ENCODE results near the gene ARHGDIG. TPM values are rescaled to one million over a fixed set of nuclear protein-coding genes. Genes with fewer than 3 reads are reported as not detected.

The ARHGDIG gene
- total RNA-seq, 1 donor from 2014 or later = not detected

DNA sequence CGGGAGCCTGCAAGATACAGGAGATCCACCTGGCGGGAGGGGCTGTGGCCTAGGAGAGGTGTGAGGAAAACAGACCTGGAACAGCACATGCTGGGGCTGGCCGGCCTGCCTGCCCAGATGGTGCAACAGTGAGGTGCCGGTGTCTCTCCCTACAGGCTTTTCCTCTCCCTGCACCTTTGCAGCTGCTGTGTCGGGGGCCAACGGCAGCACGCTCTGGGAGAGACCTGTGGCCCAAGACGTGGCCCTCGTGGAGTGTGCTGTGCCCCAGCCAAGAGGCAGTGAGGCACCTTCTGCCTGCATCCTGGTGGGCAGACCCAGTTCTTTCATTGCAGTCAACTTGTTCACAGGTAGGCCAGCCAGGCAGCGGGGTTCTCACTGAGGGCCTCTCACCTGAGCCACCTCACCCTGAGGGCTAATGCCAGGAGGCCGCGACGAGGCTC, 20.6 kb upstream of the ARHGDIG start:
- H3K27me3 ChIP-seq = no peaks in the 10 kb centered on the region
- no peak overlapping the region for H3K9ac ChIP-seq
- H3K4me1 ChIP-seq = no peaks in the 10 kb centered on the region
- no peaks in the 10 kb centered on the region for H4K20me1 ChIP-seq (ENCODE audit: low read depth)
- no peak overlapping the region for H3K4me2 ChIP-seq
- Mint-ChIP-seq H3K27me3 (ENCODE audit: insufficient read depth, low read depth) (peaks cover 3% of the 10 kb centered on the region), H3K4me3 (no peak overlapping the region), H3K9me3 (no peaks in the 10 kb centered on the region), H3K36me3 (peaks cover 27% of the 10 kb centered on the region), H3K27ac (no peak overlapping the region), H3K4me1 (no peaks in the 10 kb centered on the region)
- H3K79me2 ChIP-seq (ENCODE audit: low read depth) = no peaks in the 10 kb centered on the region
- no peaks in the 10 kb centered on the region for H3F3A ChIP-seq (ENCODE audit: low read depth)
- no peaks in the 10 kb centered on the region for H3K36me3 ChIP-seq
- no peak for DNase-seq (ENCODE audit: low spot score)
- H2AFZ ChIP-seq (replicated peaks) = no peak overlapping the region
- H3K4me3 ChIP-seq = no peak overlapping the region
- no peak overlapping the region for H3K27ac ChIP-seq
- no peak for TF ChIP-seq EZH2 (IDR thresholded peaks at IDR 0.05)
- no peak for TF ChIP-seq EZH2phosphoT487 (IDR thresholded peaks at IDR 0.05)
- TF ChIP-seq, protein P1, sequence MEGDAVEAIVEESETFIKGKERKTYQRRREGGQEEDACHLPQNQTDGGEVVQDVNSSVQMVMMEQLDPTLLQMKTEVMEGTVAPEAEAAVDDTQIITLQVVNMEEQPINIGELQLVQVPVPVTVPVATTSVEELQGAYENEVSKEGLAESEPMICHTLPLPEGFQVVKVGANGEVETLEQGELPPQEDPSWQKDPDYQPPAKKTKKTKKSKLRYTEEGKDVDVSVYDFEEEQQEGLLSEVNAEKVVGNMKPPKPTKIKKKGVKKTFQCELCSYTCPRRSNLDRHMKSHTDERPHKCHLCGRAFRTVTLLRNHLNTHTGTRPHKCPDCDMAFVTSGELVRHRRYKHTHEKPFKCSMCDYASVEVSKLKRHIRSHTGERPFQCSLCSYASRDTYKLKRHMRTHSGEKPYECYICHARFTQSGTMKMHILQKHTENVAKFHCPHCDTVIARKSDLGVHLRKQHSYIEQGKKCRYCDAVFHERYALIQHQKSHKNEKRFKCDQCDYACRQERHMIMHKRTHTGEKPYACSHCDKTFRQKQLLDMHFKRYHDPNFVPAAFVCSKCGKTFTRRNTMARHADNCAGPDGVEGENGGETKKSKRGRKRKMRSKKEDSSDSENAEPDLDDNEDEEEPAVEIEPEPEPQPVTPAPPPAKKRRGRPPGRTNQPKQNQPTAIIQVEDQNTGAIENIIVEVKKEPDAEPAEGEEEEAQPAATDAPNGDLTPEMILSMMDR (IDR thresholded peaks at IDR 0.05) = no peak
- no peaks in the 10 kb centered on the region for H3K9me3 ChIP-seq (ENCODE audit: low read depth)

DNA sequence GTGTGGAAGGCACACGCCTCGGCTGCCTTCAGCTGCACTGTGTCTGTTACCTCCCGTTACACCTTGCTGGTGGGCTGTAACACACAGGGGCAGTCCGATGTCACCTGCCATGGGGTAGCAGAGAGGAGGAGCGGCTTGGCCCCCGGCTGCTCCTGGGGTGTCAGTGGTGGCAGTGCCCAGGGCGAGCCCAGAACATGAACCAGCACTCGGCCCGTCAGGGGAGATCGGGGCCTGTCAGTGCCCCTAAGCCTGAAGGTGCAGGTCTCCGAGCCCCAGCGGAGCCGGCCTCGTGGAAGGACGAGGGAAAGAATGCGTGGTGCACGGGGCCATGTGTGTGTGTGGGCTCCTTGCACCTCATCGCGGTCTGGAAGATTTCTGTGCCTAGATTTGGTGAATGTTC, 20.1 kb upstream of the ARHGDIG start:
- Mint-ChIP-seq H3K4me3 (no peak overlapping the region), H3K36me3 (peaks cover 24% of the 10 kb centered on the region), H3K9me3 (no peaks in the 10 kb centered on the region), H3K4me1 (no peaks in the 10 kb centered on the region), H3K27me3 (ENCODE audit: insufficient read depth, low read depth) (peaks cover 3% of the 10 kb centered on the region), H3K27ac (no peak overlapping the region)
- TF ChIP-seq, protein P1 (IDR thresholded peaks at IDR 0.05) = no peak
- TF ChIP-seq EZH2phosphoT487 (IDR thresholded peaks at IDR 0.05) = no peak
- TF ChIP-seq EZH2 (IDR thresholded peaks at IDR 0.05) = no peak
- Histone ChIP-seq H3K79me2 (ENCODE audit: low read depth) (no peaks in the 10 kb centered on the region), H3K9me3 (ENCODE audit: low read depth) (no peaks in the 10 kb centered on the region), H3K9ac (no peak overlapping the region), H3K4me3 (no peak overlapping the region), H3K36me3 (no peaks in the 10 kb centered on the region), H4K20me1 (ENCODE audit: low read depth) (no peaks in the 10 kb centered on the region), H3F3A (ENCODE audit: low read depth) (no peaks in the 10 kb centered on the region), H3K27me3 (no peaks in the 10 kb centered on the region), H3K27ac (no peak overlapping the region), H2AFZ (replicated peaks) (no peak overlapping the region), H3K4me1 (no peaks in the 10 kb centered on the region), H3K4me2 (no peak overlapping the region)
- no peak for DNase-seq (ENCODE audit: low spot score)

DNA sequence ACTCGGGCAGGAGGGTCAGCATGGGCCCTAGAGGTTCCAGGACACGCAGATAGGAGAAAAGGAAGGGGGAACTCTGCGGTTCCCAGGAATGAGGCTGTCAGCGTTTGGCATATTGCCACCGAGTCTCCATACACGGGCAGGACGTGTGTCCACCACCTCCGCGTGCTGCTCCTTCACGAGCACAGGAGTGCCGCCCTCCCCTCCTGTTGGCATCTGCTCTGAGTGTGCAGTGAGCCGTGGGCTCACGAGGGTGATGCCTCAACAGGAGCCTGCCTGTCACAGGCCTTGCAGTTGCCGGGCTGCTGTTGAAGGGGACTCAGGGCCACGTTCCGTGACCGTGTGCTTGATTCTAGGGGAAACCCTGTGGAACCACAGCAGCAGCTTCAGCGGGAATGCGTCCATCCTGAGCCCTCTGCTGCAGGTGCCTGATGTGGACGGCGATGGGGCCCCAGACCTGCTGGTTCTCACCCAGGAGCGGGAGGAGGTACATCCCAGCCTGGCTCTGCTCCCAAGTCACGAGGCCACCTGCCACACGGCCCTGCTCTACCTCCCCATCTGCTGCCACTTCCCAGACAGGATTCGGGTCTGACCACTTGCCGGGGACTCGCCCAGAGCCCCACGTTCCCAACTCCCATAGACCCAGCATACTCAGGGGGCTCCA, 19.2 kb upstream of the ARHGDIG start:
- Mint-ChIP-seq H3K36me3 (peaks cover 19% of the 10 kb centered on the region), H3K4me1 (no peaks in the 10 kb centered on the region), H3K27me3 (ENCODE audit: insufficient read depth, low read depth) (peaks cover 3% of the 10 kb centered on the region), H3K4me3 (no peak overlapping the region), H3K9me3 (no peaks in the 10 kb centered on the region), H3K27ac (no peak overlapping the region)
- no peak overlapping the region for H3K27ac ChIP-seq
- H3K9ac ChIP-seq = no peak overlapping the region
- H3K9me3 ChIP-seq (ENCODE audit: low read depth) = no peaks in the 10 kb centered on the region
- no peaks in the 10 kb centered on the region for H3F3A ChIP-seq (ENCODE audit: low read depth)
- no peak for DNase-seq (ENCODE audit: low spot score)
- no peaks in the 10 kb centered on the region for H3K27me3 ChIP-seq
- no peak overlapping the region for H2AFZ ChIP-seq (replicated peaks)
- no peak overlapping the region for H3K4me2 ChIP-seq
- no peaks in the 10 kb centered on the region for H3K4me1 ChIP-seq
- H4K20me1 ChIP-seq (ENCODE audit: low read depth) = no peaks in the 10 kb centered on the region
- no peaks in the 10 kb centered on the region for H3K36me3 ChIP-seq
- TF ChIP-seq EZH2phosphoT487 (IDR thresholded peaks at IDR 0.05) (no peak), EZH2 (IDR thresholded peaks at IDR 0.05) (no peak)
- TF ChIP-seq, protein P1 (IDR thresholded peaks at IDR 0.05) = no peak
- H3K79me2 ChIP-seq (ENCODE audit: low read depth) = no peaks in the 10 kb centered on the region
- H3K4me3 ChIP-seq = no peak overlapping the region
